Skeletal muscle satellite cell (primary cell): ENCODE measurements around the gene ATE1.
A peak's percentile ranks its signal among the peaks of the same experiment; 100 is the strongest.

ENCODE experiments used
- H3K27me3 ChIP-seq: 2 replicates; pipeline ENCODE4 v1.7.0; 2013; ENCODE audit warnings: low read length; ENCODE audit not compliant: control insufficient read depth, insufficient read depth
- H3K36me3 ChIP-seq: 2 replicates; pipeline ENCODE4 v1.7.0; 2013; ENCODE audit warnings: mild to moderate bottlenecking, control low read depth, low read length; ENCODE audit not compliant: insufficient read depth
- H3K4me1 ChIP-seq: 2 replicates; pipeline ENCODE4 v1.7.0; 2013; ENCODE audit warnings: low read length; ENCODE audit not compliant: control insufficient read depth, insufficient read depth
- H3K4me2 ChIP-seq: 2 replicates; pipeline ENCODE4 v1.7.0; 2013; ENCODE audit warnings: mild to moderate bottlenecking, low read length
- H3K4me3 ChIP-seq: 2 replicates; pipeline ENCODE4 v1.7.0; 2013; ENCODE audit warnings: low read length
- H3K9ac ChIP-seq: 2 replicates; pipeline ENCODE4 v1.7.0; 2013; ENCODE audit warnings: mild to moderate bottlenecking, low read depth, low read length, moderate library complexity
- H3K9me3 ChIP-seq: replicated peaks from 2 replicates; pipeline ENCODE4 v1.7.0; 2013; ENCODE audit warnings: mild to moderate bottlenecking, control low read depth, low read length

ATE1 gene

GRCh38 chr10:121823993-121824463 is 103.8 kb downstream of the ATE1 start:
- Histone ChIP-seq H3K27me3 (no peaks in the 10 kb centered on the region), H3K4me3 (no peak overlapping the region), H3K9ac (no peak overlapping the region), H3K4me2 (no peak overlapping the region), H3K4me1 (no peaks in the 10 kb centered on the region), H3K9me3 (no peaks in the 10 kb centered on the region), H3K36me3 (peaks cover 8% of the 10 kb centered on the region)

GRCh38 chr10:121822724-121823123 is 105.1 kb downstream of the ATE1 start:
- no peaks in the 10 kb centered on the region for H3K4me1 ChIP-seq
- no peak overlapping the region for H3K9ac ChIP-seq
- H3K4me3 ChIP-seq, result no peak overlapping the region
- H3K27me3 ChIP-seq, result no peaks in the 10 kb centered on the region
- no peak overlapping the region for H3K4me2 ChIP-seq
- H3K9me3 ChIP-seq, result no peaks in the 10 kb centered on the region
- H3K36me3 ChIP-seq, result peaks cover 2% of the 10 kb centered on the region

- Histone ChIP-seq H3K9ac (no peak overlapping the region), H3K36me3 (no peaks in the 10 kb centered on the region), H3K4me1 (no peaks in the 10 kb centered on the region), H3K27me3 (no peaks in the 10 kb centered on the region), H3K4me3 (no peak overlapping the region), H3K4me2 (no peak overlapping the region), H3K9me3 (no peaks in the 10 kb centered on the region)
These were observed 105.7 kb downstream of the ATE1 start for GRCh38 chr10:121822180-121822579.

GRCh38 chr10:121819049-121819448 is 108.8 kb downstream of the ATE1 start:
- Histone ChIP-seq H3K9ac (no peak overlapping the region), H3K4me2 (no peak overlapping the region), H3K9me3 (no peaks in the 10 kb centered on the region), H3K36me3 (no peaks in the 10 kb centered on the region), H3K27me3 (no peaks in the 10 kb centered on the region), H3K4me1 (no peaks in the 10 kb centered on the region), H3K4me3 (no peak overlapping the region)

GRCh38 chr10:121818599-121818998 is 109.2 kb downstream of the ATE1 start:
- no peaks in the 10 kb centered on the region for H3K9me3 ChIP-seq
- no peaks in the 10 kb centered on the region for H3K4me1 ChIP-seq
- H3K36me3 ChIP-seq, result no peaks in the 10 kb centered on the region
- no peak overlapping the region for H3K9ac ChIP-seq
- H3K27me3 ChIP-seq, result no peaks in the 10 kb centered on the region
- no peak overlapping the region for H3K4me3 ChIP-seq
- no peak overlapping the region for H3K4me2 ChIP-seq

- no peak overlapping the region for H3K4me3 ChIP-seq
- no peaks in the 10 kb centered on the region for H3K4me1 ChIP-seq
- H3K9me3 ChIP-seq, result no peaks in the 10 kb centered on the region
- H3K4me2 ChIP-seq, result no peak overlapping the region
- no peaks in the 10 kb centered on the region for H3K27me3 ChIP-seq
- no peak overlapping the region for H3K9ac ChIP-seq
- H3K36me3 ChIP-seq, result no peaks in the 10 kb centered on the region
These were observed 111.6 kb downstream of the ATE1 start for GRCh38 chr10:121816197-121816596.

- H3K4me1 ChIP-seq, result no peaks in the 10 kb centered on the region
- H3K4me3 ChIP-seq, result no peak overlapping the region
- no peaks in the 10 kb centered on the region for H3K36me3 ChIP-seq
- no peaks in the 10 kb centered on the region for H3K9me3 ChIP-seq
- no peak overlapping the region for H3K4me2 ChIP-seq
- H3K27me3 ChIP-seq, result no peaks in the 10 kb centered on the region
- H3K9ac ChIP-seq, result no peak overlapping the region
These were observed 114.0 kb downstream of the ATE1 start for GRCh38 chr10:121813857-121814256.

- Histone ChIP-seq H3K9me3 (no peaks in the 10 kb centered on the region), H3K27me3 (no peaks in the 10 kb centered on the region), H3K4me2 (no peak overlapping the region), H3K36me3 (no peaks in the 10 kb centered on the region), H3K4me3 (no peak overlapping the region), H3K4me1 (no peaks in the 10 kb centered on the region), H3K9ac (no peak overlapping the region)
These were observed 114.5 kb downstream of the ATE1 start for GRCh38 chr10:121813211-121813815.

GRCh38 chr10:121812031-121812430 is 115.8 kb downstream of the ATE1 start:
- H3K4me3 ChIP-seq, result no peak overlapping the region
- no peak overlapping the region for H3K4me2 ChIP-seq
- no peaks in the 10 kb centered on the region for H3K9me3 ChIP-seq
- H3K9ac ChIP-seq, result no peak overlapping the region
- H3K36me3 ChIP-seq, result no peaks in the 10 kb centered on the region
- H3K4me1 ChIP-seq, result no peaks in the 10 kb centered on the region
- no peaks in the 10 kb centered on the region for H3K27me3 ChIP-seq

GRCh38 chr10:121811386-121811785 is 116.4 kb downstream of the ATE1 start:
- Histone ChIP-seq H3K4me2 (no peak overlapping the region), H3K4me3 (no peak overlapping the region), H3K36me3 (no peaks in the 10 kb centered on the region), H3K27me3 (no peaks in the 10 kb centered on the region), H3K4me1 (no peaks in the 10 kb centered on the region), H3K9me3 (no peaks in the 10 kb centered on the region), H3K9ac (no peak overlapping the region)

- H3K9ac ChIP-seq, result no peak overlapping the region
- H3K4me3 ChIP-seq, result no peak overlapping the region
- no peaks in the 10 kb centered on the region for H3K27me3 ChIP-seq
- H3K9me3 ChIP-seq, result no peaks in the 10 kb centered on the region
- H3K4me2 ChIP-seq, result no peak overlapping the region
- no peaks in the 10 kb centered on the region for H3K36me3 ChIP-seq
- H3K4me1 ChIP-seq, result peaks cover 5% of the 10 kb centered on the region
These were observed 119.0 kb downstream of the ATE1 start for GRCh38 chr10:121808835-121809234.

GRCh38 chr10:121804460-121804859 is 123.4 kb downstream of the ATE1 start:
- Histone ChIP-seq H3K27me3 (no peaks in the 10 kb centered on the region), H3K4me3 (no peak overlapping the region), H3K9me3 (no peaks in the 10 kb centered on the region), H3K4me1 (peaks cover 5% of the 10 kb centered on the region), H3K36me3 (no peaks in the 10 kb centered on the region), H3K9ac (no peak overlapping the region), H3K4me2 (peak overlapping the region; percentile 45)
